NCI-H1694 (cell line): ENCODE measurements around the gene CASP5.
"Not testable (repeated sequence)": the region's sequence is repeated elsewhere in the genome, so short reads cannot be mapped to it uniquely, and the experiment has no call there.

Experiments
- DNase-seq: peaks from one replicate; lab custom pipeline; 2025; lab: John Stamatoyannopoulos, UW

CASP5 gene

DNA sequence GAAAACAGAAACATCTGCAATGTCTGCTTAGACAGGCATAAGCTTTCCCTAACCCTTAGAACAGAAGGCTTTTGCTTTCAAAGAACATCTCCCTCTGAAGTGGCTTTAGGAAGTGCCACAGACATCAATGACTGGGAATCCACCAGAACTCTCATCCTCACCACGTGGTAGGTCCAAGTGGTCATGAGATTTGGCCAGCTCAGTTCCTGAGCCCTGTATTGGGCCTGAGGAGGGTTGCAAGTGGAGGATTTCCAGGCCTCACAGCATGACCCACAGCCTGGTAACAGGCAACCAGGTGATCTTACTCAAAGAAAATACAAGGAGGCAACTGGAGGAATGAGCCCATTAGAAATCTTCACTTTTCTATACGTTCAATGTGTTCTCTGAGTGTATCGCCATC lies 10.4 kb upstream of the CASP5 start:
- DNase-seq = no peak

- DNase-seq = no peak
These were observed 9.5 kb upstream of the CASP5 start for GRCh38 chr11:105032495-105032894.

- DNase-seq = no peak
These were observed 4.7 kb upstream of the CASP5 start for GRCh38 chr11:105027678-105028077.

- DNase-seq = no peak
These were observed 1.4 kb upstream of the CASP5 start for GRCh38 chr11:105024394-105024793.

DNA sequence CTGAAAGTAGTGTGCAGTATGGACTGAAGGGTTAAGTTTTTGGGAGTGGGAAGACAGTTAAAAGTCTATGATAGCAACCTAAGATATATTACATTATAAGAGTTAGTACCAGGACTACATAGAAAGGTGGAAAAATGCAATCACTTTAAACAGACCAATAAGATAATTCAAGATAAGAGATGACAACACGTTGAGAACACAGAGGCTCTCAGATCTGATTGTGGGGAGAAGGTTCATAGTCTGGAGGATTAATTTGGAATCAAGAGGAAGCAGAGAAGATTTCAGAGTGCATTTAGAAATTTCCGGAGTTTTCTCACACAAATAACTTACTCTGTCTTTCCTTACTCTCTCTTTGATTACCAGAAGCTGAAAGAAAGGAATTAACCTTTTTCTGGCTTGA lies 441 bp downstream of the CASP5 start:
- no peak for DNase-seq

DNA sequence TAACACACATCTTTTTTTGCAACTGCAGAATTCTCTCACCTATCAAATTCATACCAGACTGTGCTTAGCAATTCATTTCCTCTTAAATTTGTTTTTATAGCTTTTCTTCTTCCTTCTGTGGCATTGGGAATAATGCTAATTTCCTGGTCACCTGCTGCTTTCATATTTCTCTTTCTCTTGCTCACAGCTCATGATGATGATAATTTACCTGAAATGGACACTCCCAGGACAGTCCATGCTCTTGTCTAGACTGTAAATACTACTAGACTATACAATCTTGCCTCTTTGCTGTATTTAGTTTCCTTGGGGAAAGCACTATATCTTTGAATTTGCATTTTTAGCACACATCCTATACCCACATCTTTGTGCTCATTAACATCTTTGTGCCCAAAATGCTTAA lies 15.5 kb downstream of the CASP5 start:
- no peak for DNase-seq

- DNase-seq = no peak
These were observed 17.5 kb downstream of the CASP5 start for GRCh38 chr11:105005451-105005845.

DNA sequence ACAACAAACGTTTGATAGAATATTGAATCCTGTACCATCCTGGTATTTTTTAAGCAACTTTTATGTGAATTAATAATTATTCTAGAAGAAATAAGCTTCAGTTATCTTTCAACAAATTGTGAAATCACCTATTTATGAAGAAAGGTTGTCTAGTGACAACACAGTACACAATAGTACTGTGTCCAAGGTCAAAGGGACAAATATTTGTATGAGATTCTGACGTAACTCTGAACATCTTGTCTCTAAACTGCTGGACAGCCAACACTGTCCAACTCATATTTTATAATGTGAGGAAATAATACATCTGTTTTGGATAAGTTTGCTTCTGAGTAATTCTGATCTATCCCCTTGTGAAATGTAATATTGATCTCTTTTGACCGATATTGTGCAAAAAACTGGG lies 18.9 kb downstream of the CASP5 start:
- DNase-seq = no peak

- no peak for DNase-seq
These were observed 19.8 kb downstream of the CASP5 start for GRCh38 chr11:105003151-105003550.

GRCh38 chr11:105000797-105001196 lies 22.2 kb downstream of the CASP5 start:
- no peak for DNase-seq

- DNase-seq = no peak
These were observed 22.8 kb downstream of the CASP5 start for GRCh38 chr11:105000167-105000566.

- DNase-seq = no peak
These were observed 23.2 kb downstream of the CASP5 start for GRCh38 chr11:104999721-105000120.

- DNase-seq = no peak
These were observed 25.7 kb downstream of the CASP5 start for GRCh38 chr11:104997288-104997687.

DNA sequence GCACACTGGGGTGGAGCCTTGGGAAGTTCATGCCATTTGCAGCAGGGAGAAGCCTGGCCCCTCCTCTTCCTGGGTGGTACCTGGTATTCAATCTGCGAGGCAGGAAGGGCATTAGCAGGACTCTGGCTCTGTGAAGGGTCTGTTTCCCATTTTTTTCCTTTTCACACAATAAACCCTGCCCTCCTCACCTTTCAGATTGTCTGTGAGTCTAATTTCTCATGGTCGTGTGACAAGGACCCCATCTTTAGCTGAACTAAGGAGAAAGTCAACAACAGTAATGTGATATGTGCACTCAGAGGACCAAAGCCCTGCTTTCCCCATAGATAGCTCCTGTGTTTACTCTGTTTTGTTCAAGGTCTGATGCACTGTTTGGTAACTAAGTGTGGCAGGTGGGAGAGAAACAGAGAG lies 28.0 kb downstream of the CASP5 start:
- no peak for DNase-seq

- DNase-seq = no peak
These were observed 30.2 kb downstream of the CASP5 start for GRCh38 chr11:104992781-104993180.

DNA sequence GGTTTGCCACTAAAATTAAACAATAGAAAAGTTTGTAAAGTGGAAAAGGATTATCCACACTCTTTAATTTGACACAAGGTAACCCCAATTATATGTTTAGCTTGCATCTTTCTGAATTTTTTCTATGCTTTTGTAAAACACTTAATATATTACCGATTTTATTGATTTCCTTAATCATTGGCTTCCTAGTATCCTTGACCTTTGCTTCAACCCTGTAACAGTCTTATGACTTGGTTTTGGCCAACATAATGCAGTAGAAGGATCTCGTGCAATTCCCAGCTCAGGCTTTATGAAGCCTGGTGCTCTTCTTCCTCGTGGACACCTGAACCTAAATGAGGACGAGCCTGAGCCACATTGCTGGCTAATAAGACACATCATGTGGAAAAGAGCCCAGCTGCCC lies 31.0 kb downstream of the CASP5 start:
- DNase-seq = no peak

- DNase-seq = no peak
These were observed 38.2 kb downstream of the CASP5 start for GRCh38 chr11:104984808-104985207.

GRCh38 chr11:104979839-104980238 lies 43.1 kb downstream of the CASP5 start:
- no peak for DNase-seq

GRCh38 chr11:104973616-104974015 lies 49.4 kb downstream of the CASP5 start:
- DNase-seq = no peak

- DNase-seq = not testable (repeated sequence)
These were observed 50.0 kb downstream of the CASP5 start for GRCh38 chr11:104972924-104973323.

- DNase-seq = no peak
These were observed 52.2 kb downstream of the CASP5 start for GRCh38 chr11:104970756-104971155.

GRCh38 chr11:104968856-104969776 lies 53.9 kb downstream of the CASP5 start:
- no peak for DNase-seq

DNA sequence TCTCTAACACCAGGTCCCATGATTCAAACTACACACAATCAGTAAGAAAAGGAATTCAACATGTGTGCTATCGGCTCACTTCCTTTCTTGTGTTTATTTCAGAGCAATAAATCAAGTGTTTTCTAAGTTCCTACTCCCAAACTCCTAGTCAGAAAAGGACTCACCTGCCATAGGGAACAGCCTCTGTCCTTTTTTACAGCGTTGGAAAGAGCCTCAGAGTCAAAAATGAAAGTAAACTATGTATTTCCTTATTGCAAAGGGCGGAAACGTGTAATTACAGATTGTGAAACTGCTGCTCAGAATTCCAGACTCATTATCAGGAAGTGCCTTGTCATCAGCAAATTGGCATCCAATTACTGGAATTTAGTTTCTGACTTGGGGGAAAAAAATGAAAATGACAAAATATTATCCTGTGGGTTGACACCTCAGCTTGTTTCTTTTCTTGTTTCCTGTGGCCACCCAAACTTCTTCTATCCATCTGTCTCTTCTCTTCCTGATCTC lies 54.6 kb downstream of the CASP5 start, which contains the start of gene CASP4:
TSS of gene CASP4 (minus strand) at position 220 of the 501 bp plus-strand sequence. CDS start at position 171, 49 bp downstream.
- no peak for DNase-seq
